HG02981 (cell line): ENCODE measurements around the gene DDX51.
"Not testable (repeated sequence)": the region's sequence is repeated elsewhere in the genome, so short reads cannot be mapped to it uniquely, and the experiment has no call there.

ENCODE experiments used
- ATAC-seq: cut with Tn5 transposase; IDR thresholded peaks from one replicate; pipeline ENCODE4 v1.9.1; 2021; ENCODE audit warnings: mild to moderate bottlenecking, moderate library complexity; ENCODE audit not compliant: unreplicated experiment

The DDX51 gene

GRCh38 chr12:132123970-132124765 is 20.0 kb downstream of the DDX51 start:
- no peak for ATAC-seq

- ATAC-seq = no peak
These were observed 22.8 kb downstream of the DDX51 start for GRCh38 chr12:132121283-132121682.

- ATAC-seq = no peak
These were observed 25.2 kb downstream of the DDX51 start for GRCh38 chr12:132118876-132119275.

- no peak for ATAC-seq
These were observed 26.6 kb downstream of the DDX51 start for GRCh38 chr12:132117558-132117875.

- ATAC-seq = no peak
These were observed 27.2 kb downstream of the DDX51 start for GRCh38 chr12:132116709-132117557.

GRCh38 chr12:132115500-132115899 is 28.6 kb downstream of the DDX51 start:
- ATAC-seq = no peak

GRCh38 chr12:132114667-132115066 is 29.5 kb downstream of the DDX51 start:
- ATAC-seq = no peak

- no peak for ATAC-seq
These were observed 32.3 kb downstream of the DDX51 start for GRCh38 chr12:132111654-132112304.

- ATAC-seq = no peak
These were observed 33.4 kb downstream of the DDX51 start for GRCh38 chr12:132110677-132111076.

GRCh38 chr12:132109741-132110140 is 34.4 kb downstream of the DDX51 start:
- ATAC-seq = no peak

GRCh38 chr12:132108211-132108832 is 35.8 kb downstream of the DDX51 start:
- no peak for ATAC-seq

- no peak for ATAC-seq
These were observed 37.2 kb downstream of the DDX51 start for GRCh38 chr12:132106921-132107320.

GRCh38 chr12:132105467-132105866 is 38.7 kb downstream of the DDX51 start:
- no peak for ATAC-seq

- no peak for ATAC-seq
These were observed 40.4 kb downstream of the DDX51 start for GRCh38 chr12:132103542-132104308.

- ATAC-seq = not testable (repeated sequence)
These were observed 41.0 kb downstream of the DDX51 start for GRCh38 chr12:132103072-132103471.

GRCh38 chr12:132102297-132102696 is 41.8 kb downstream of the DDX51 start:
- no peak for ATAC-seq

GRCh38 chr12:132100306-132101065 is 43.6 kb downstream of the DDX51 start:
- no peak for ATAC-seq

GRCh38 chr12:132099739-132100138 is 44.4 kb downstream of the DDX51 start:
- no peak for ATAC-seq

- no peak for ATAC-seq
These were observed 48.4 kb downstream of the DDX51 start for GRCh38 chr12:132095520-132096409.
